Peyer's patch (tissue), 4 donors: Measurements from ENCODE around the gene OAS2.

ENCODE experiments used
- POLR2A ChIP-seq, 2 donors: fragments of 450-650 bp; IDR thresholded peaks; one replicate each; pipeline ENCODE4 v1.5.1; 2017; ENCODE audit warnings: antibody characterized with exemption in 2 of 2, mild to moderate bottlenecking in 2 of 2, moderate library complexity in 2 of 2
- TF ChIP-seq, protein P1 (sequence below), 6 experiments: fragments of 450-650 bp in 4 of 6; fragments of 200-600 bp in 2 of 6; sonication (generic) in 1 of 6; IDR thresholded peaks; one replicate each; pipeline ENCODE4 v1.5.1; 2017 to 2019; ENCODE audit warnings: antibody characterized with exemption in 6 of 6, mild to moderate bottlenecking in 3 of 6, moderate library complexity in 1 of 6

DNA sequence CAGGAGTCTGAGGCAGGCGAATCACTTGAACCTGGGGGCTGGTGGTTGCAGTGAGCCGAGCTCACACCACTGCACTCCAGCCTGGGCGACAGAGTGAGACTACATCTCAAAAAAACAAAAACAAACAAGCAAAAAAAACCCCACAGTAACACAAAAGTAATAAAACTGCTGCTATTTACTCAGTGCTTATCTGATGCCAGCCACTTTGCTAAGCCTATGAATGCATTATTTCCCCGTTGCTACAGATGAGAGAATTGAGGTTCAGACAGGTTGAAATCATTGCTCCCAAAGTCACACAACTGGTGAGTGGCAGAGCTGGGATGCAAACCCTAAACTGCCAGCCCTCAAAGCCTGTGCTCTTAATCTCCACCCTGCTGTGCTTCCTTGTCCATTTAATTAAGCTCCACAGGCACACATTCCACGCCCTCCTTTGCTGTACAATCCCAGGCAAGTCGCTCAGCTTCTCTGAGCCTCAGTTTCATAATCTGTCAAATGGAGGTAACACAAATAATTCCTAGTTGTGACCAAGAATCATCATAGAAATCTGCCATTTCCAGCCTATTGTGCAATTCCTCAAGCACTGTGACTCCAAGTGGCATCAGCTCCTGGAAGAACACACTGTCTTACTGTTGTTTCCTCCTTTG lies 45.7 kb upstream of the OAS2 start:
- TF ChIP-seq, protein P1, sequence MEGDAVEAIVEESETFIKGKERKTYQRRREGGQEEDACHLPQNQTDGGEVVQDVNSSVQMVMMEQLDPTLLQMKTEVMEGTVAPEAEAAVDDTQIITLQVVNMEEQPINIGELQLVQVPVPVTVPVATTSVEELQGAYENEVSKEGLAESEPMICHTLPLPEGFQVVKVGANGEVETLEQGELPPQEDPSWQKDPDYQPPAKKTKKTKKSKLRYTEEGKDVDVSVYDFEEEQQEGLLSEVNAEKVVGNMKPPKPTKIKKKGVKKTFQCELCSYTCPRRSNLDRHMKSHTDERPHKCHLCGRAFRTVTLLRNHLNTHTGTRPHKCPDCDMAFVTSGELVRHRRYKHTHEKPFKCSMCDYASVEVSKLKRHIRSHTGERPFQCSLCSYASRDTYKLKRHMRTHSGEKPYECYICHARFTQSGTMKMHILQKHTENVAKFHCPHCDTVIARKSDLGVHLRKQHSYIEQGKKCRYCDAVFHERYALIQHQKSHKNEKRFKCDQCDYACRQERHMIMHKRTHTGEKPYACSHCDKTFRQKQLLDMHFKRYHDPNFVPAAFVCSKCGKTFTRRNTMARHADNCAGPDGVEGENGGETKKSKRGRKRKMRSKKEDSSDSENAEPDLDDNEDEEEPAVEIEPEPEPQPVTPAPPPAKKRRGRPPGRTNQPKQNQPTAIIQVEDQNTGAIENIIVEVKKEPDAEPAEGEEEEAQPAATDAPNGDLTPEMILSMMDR (IDR thresholded peaks at IDR 0.05): no peak
- TF ChIP-seq POLR2A (IDR thresholded peaks at IDR 0.05): no peak
